SK-MEL-5 (cell line): ENCODE measurements around the gene GABARAP. TPM values are rescaled to one million over a fixed set of nuclear protein-coding genes. Genes with fewer than 3 reads are reported as not detected.
"Not testable (repeated sequence)": the region's sequence is repeated elsewhere in the genome, so short reads cannot be mapped to it uniquely, and the experiment has no call there.

Source experiments
- DNase-seq: peaks from one replicate; pipeline ENCODE4 v3.0.0-alpha.2; 2016; ENCODE audit warnings: low read depth, low spot score
- in situ Hi-C: cut with HindIII; loops from 2 replicates; pipeline ENCODE4 v1.10.0; 2016; ENCODE audit warnings: low sequenced_read_pairs, high pct_unique_total_duplicates, low pct_unique_long_range_greater_than_20kb
- total RNA-seq: library from RNA; depleted of rRNA; stranded (reverse); fragments of >200 nt; shearing (Covaris generic); gene quantifications from 2 replicates; pipeline ENCODE4 v1.2.3, GENCODE V29; 2014

The GABARAP gene
- total RNA-seq, 1 experiment from 2014 or later: 237 TPM

DNA sequence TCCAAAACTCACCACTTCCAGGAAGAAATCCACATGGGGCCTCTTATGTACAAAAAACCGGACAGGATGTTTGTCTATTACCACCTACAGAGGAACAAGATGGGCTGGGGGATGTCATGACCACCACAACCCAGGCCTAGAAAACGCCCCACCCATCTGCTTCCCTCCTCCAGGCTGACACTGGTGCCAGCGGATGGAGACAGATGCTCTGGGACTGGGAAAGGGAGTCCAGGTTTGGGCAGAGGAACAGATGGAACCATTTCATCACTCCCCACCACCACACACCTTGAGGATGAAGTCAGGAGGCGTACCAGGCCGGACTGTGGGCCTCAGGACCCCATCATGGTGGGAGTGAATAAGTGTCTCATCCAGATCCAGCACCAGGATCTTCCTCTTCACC is 4.5 kb upstream of the GABARAP start:
- DNase-seq: no peak
- in situ Hi-C loops: no loop called here

DNA sequence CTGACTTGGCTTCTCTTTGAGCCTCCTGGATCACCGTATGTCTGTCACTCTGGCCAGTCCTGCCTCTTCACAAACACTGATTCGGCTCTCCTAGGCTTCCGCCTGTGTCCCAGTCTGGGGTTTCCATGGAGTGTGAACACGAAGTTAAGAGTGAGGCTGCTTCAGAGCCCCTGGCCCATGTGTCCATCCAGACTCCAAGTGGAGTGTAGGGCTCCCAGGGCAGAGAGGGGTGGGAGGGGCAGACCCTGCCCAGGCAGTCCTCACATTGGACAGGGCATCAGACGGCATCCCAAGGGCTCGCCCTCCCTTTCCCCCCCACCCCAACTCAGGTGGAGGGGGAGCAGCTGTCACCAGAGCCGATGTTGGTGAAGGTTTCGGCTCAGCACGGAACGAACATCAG is 1.6 kb upstream of the GABARAP start:
- in situ Hi-C loops, DNase-seq: not testable (repeated sequence)

DNA sequence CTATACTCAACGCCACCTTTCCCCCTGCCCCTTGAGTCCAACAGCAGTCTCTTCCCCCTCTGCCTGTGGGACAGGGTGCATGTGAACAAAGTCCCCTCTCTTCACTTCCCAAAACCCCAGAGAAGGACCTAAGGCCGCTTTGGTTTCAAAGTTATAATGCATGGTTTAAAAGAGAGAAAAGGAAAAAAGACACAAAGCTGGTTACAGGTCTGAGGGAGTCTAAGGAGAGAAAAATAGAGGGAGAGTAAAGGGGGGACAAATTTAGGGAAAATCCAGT is 1.1 kb upstream of the GABARAP start:
- DNase-seq: no peak
- in situ Hi-C loops: no loop called here

DNA sequence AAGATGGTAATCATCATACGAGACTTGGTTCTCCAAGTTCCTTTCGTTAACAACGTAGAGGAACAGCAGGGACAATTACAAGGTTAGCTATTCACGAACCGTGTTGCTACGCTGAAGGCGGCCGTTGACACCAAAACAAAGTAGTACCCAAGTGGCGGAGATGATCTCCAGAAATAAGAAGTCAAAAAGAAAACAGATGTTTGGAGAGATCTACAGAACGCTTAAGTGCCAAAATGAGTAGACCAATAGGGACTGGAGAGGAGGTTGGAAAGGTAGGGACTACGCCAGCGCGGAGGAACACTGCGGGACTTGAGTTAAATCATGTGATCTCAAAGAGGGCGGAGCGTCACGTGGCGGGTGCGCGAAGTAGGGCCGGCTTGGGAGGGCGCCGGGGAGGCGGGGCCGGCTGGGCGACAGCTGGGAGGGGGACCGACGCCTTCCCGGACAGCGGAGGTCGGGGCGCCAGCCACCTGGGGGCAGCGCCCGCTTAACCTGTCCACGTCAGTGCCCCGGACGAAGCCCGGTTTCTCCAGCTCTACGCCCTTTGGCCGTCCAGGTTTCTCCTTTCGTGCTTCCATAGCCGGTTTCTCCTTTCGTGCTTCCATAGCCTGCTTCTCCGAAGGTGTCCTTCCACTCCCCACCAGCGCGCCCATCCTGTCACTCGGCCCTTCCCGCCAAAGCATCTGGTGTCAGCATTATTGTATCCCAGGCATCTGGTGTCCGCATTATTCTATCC is 636 bp upstream of the GABARAP start:
- in situ Hi-C loops: no loop called here
- DNase-seq: peak; percentile 91

DNA sequence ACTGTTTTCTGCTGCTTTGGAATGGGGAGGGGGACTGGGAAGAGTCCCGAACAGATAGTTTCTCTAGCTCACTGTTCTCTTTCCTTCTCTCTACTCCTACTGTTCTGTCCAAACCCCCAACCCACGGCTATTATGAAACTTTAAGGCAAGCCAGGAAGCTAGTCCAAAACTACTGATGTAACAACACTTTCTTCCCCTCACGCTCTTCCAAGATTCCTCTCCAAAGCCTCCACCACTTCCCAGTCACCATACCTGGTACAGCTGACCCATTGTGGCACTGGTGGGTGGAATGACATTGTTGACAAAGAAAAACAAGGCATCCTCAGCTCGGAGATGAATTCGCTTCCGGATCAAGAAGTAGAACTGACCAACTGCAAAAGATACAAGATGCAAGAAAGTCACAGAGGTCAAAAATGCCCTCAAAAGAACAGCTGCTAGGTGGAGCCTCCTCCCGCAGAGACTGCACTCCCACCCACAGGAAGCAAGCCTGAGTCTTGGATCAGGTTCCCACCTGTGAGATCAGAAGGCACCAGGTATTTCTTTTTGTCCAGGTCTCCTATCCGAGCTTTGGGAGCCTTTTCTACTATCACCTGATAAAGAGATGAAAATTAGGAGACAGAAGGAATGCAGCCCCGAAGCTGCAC is 1.0 kb downstream of the GABARAP start:
- in situ Hi-C loops: no loop called here
- no peak for DNase-seq

DNA sequence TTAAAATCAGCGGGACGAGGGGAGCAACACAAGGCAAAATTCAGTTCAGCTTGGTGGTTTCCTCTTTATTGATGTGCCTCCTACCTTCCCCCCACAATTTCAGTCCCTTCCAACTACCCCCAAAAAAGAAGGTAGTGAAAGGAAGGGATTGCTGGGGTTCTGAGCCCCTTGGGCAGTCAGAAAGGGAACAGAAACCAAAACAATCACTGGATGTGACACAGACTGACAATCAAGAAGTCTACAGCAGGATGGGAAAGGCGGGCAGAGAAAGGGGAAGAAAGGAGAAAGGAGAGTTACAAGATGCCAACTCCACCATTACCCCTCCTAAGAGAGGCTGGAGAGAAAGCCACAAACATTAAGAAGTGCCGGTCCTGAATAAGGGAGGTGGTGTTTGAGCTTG is 1.9 kb downstream of the GABARAP start:
- in situ Hi-C loops: no loop called here
- no peak for DNase-seq

DNA sequence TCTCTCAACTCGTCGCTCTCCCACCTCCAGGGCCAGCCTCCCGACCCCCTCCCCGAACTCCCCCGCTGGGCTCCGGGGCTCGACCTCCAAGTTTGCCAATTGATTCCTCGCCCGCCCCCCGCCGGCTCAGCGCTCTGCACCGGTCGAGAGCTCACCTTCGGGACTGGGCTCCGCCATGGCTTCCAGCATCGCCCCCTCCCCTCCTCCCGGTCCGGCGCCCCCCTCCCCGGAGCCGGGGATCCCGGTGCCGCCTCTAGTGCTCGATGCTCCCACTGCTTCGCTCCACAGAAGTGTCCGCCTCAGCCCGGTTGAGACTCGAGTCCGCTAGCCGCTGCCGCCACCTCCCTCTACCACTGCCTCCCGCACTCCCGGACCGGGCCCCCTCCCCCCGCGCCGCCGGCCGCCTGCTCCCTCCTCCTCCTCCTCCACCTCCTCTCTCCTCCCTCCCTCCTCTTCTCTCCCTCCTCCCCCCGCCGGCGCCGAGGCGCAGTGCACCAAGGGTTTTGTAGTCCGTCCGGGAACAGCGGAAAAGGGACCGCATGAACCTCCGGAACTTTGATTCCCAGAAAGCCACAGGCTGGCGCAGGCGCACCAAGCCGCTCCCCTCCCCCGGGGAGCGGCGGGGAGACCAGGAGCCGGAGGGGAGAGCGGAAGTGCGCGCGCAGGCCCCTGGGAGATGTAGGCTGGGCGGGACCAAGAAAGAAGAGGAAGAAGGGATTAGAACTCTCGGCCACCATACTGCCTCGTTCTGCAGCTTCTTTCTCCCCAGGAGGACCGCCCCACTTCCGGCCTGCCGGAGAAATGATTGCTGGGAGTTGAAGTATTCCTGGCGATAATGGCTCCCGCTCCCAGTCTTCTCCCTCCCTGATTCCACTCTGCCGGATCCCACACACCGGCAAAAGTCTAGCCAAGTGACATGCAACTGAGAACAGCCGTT is 2.9 kb downstream of the GABARAP start, which contains the start of gene PHF23:
PHF23 (minus strand) TSS at position 367 of the 937 bp plus-strand sequence; CDS start at position 189, 178 bp downstream.
- DNase-seq: peak; percentile 99
- in situ Hi-C loops: no loop called here

DNA sequence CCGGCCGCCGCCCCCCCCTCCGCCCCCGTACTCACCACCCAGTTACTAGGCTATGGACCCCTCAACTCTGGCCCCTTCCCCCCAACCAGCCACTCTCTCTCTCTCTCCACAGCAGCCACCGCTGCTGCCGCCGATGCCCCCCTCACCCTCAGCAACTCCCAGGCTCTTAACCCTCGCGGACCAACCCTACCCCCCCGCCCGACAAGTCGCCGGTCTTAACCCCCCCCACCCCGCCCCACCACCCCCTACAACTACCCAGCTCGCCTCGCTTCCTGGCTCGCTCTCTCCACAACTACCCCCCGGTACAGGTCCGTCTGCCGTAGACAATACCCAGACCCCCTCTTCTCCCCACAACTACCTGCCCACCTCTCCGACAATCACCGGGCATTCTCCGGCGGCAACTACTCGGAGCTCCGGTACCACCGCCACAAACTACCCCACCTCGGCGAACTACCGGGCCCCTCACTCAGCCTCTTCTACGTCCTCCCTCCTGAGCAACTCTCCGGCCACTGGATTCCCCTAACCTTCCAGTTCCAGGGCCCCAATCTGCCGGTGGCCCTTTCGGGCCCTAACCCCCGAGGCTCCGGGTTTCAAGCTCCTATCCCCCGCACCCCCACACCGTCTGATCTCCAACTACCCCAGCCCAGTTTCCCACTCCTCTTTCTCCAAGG is 3.7 kb downstream of the GABARAP start:
- in situ Hi-C loops: no loop called here

GRCh38 chr17:7237761-7238419 is 4.4 kb downstream of the GABARAP start:
- in situ Hi-C loops: no loop called here

More for the DNA sequence above, 3.7 kb downstream of the GABARAP start:
- DNase-seq: no peak

DNA sequence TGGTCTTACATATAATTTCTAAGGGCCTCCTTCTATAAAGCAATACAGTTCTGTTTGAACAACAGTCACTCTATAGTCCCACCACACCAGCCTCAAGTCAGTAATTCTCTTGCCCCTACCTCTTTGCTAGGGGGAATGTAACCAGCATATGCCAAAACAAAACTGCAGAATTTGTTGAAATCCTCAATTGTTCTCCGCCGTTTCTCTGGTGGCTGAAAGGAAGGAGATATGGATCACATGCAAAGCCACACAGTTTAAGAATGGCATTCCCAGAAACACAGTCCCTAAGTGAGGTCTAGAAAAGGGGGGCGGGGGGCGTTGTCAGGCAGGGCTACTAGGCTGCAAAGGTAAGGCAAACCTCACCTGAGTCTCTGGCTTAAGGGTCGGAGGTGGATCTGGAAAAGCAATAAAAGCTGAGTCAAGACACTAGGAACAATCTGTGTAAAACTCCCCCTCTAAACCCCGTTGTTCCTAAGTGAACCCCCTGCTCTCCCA is 4.9 kb downstream of the GABARAP start:
- in situ Hi-C loops: no loop called here

More at GRCh38 chr17:7237761-7238419, 4.4 kb downstream of the GABARAP start:
- DNase-seq: peak; percentile 82

DNA sequence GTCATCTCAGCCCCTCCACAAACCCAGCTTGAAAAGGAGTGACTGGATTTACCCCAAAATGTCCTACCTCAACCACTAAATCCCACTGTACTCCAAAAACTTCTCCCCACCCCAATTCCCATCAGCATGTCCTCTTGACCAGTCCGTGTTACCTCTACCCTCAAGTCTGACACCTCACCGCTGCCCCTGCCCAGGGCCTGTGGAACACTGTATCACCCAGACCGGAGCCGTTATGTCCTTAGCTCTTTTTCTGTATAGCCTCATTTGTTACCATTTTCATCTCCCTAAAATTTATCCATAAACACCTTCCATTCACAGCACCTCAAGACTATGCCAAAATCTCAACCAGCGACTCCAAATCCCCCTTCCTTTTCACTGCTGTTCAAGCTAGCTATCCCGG is 5.4 kb downstream of the GABARAP start:
- in situ Hi-C loops: no loop called here
- no peak for DNase-seq

More for the DNA sequence above, 4.9 kb downstream of the GABARAP start:
- DNase-seq: peak; percentile 84

DNA sequence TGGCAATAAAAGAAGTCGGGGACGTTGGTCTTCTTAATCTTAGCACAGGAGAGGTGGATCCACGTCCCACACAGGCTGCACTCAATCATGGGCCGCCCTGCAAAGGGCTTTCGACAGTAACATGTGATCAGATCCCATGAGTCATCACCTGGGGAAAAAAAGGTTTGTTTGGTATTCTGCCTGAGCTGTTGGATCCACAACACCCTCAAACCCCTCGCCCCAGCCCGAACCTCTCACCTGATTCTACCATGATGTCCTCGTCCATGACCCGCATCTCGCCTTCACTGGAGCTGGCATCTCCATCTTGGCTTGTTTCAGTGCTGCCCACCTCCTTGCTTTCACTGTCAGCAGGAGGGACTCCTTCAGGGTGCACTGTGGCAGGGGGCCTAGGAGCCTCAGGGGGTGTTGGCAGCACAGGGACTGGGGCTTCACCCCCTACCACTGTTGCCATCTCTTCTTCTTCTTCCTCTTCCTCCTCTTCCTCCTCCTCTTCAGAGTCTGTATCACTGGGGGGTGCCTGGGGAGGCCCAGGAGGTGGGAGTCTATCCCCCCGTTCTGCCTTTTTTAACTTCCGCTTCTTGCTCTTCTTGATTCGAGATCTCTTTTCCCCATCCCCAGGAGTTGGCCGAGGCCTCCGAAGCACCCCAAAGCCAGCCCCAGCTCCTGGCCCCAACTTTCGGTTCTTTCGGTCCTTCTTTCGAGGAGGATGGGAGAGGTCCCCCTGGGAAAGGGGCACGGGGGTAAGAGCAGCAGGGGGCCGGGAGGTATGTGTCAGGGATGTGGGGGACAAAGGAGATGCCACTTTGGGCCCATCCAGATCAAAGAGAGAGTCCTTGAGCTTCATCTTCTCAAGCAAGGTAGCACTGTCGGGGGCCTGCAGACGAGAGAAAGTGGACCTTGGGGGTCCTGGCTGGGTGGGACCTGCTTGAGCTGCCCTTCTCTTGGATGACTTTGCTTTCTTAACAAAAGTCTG is 6.3 kb downstream of the GABARAP start:
- in situ Hi-C loops: no loop called here

DNA sequence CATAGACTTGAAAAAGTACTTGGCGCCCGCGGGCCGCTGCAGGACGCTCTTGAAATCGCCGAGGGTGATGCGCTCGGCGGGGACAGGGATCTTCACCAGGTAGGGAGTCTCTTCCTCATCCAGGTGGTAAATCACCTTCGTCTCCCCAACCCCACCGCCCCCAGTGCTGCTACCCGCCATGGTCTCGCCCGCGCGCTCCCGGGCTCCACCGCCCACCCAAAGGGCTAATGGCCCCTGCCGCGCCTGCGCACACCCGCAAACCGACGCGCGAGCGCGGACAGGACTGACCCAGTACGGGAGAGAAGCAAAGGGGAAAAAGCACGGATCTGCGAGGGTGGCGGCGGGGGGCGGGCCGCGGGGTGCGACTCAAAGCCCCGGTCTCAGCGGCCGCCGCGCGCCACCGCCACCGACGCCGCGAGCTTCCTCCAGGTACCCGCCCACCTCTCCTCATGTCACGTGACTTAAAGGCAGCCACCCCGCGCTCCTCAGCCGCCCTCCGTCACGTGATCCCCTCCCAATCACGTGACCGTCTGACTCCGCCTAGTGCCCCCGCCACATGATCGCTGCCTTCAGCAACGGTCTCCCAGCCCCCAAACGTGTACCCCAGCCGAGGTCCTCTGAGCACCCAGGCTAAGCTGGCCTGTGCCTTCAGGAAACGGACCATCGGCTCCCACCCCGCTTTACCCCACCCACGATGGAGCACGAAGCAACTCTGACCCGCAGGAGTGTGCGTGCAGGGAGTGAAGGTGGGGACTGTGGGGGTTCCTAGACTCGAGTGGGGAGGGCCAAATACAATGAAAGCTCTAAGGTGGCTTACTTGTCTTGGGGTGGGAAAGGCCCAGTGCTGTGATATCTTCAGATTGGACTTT is 7.9 kb downstream of the GABARAP start, which contains the start of gene DVL2:
DVL2 (minus strand) TSS at position 435 of the 869 bp plus-strand sequence; CDS start at position 180, 255 bp downstream.
- in situ Hi-C loops: no loop called here
- peak; percentile 94 for DNase-seq

More for the DNA sequence above, 6.3 kb downstream of the GABARAP start:
- DNase-seq: peak; percentile 46

- in situ Hi-C loops: no loop called here
- no peak for DNase-seq
Measured at GRCh38 chr17:7233701-7234082, 8.6 kb downstream of the GABARAP start.

DNA sequence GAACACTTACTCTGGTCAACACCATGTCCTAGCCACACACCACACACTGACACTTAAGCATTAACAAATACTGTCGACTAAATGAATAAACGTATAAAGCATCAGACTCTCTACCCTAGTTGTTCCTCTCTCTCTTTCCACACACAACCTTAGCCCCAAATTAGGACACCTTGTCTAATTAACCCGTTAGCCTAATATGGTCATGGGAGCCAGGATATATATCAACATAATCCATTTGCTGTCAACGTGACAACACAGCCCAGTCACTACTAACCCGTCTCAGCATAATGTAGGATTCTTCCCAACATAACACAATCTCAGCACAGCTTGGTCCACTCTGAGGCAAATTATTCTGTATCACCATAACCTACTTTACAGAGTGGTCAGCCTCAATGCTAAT is 10.1 kb downstream of the GABARAP start:
- no peak for DNase-seq
- in situ Hi-C loops: no loop called here
